Gastrocnemius medialis (tissue), 4 donors: ENCODE data around the gene DOCK10. TPM values are rescaled to one million over a fixed set of nuclear protein-coding genes. Genes with fewer than 3 reads are reported as not detected.

Source experiments
- ATAC-seq, 2 donors: fragments of 150-250 bp; one replicate each; pipeline ENCODE4 v1.9.1; 2016
- DNase-seq, 2 donors: peaks; one replicate each; pipeline ENCODE4 v3.0.0-alpha.2; 2019
- H3K27ac ChIP-seq, 4 donors: fragments of 200-600 bp; sonication (generic); 1 replicate in 1 of 4; 2 replicates in 3 of 4; pipeline ENCODE4 v1.5.1; 2016 to 2018; ENCODE audit warnings: mild to moderate bottlenecking in 2 of 4, moderate library complexity in 1 of 4
- H3K27me3 ChIP-seq, 3 donors: fragments of 200-600 bp; sonication (generic) in 2 of 3; 1 replicate in 1 of 3; 2 replicates in 2 of 3; pipeline versions ENCODE4 v1.5.1 to v1.6.0; 2016 to 2019; ENCODE audit warnings: mild to moderate bottlenecking in 1 of 3, moderate library complexity in 1 of 3
- H3K36me3 ChIP-seq, 2 donors: fragments of 200-600 bp; sonication (generic) in 1 of 2; one replicate each; pipeline ENCODE4 v1.5.1; 2017 to 2018
- H3K4me1 ChIP-seq, 2 donors: fragments of 200-600 bp; sonication (generic) in 1 of 2; one replicate each; pipeline ENCODE4 v1.5.1; 2016 to 2017; ENCODE audit warnings: mild to moderate bottlenecking in 2 of 2
- H3K4me3 ChIP-seq, 4 donors: fragments of 200-600 bp; sonication (generic) in 3 of 4; 1 replicate in 1 of 4; 2 replicates in 3 of 4; pipeline ENCODE4 v1.5.1; 2016 to 2019; ENCODE audit warnings: mild to moderate bottlenecking in 2 of 4
- H3K9me3 ChIP-seq, 3 donors: fragments of 200-600 bp; sonication (generic) in 2 of 3; 1 replicate in 1 of 3; 2 replicates in 2 of 3; pipeline ENCODE4 v1.5.1; 2016 to 2019
- CTCF ChIP-seq, 5 experiments: fragments of 450-650 bp in 3 of 5; fragments of 200-600 bp in 2 of 5; sonication (generic) in 2 of 5; IDR thresholded peaks in 4 of 5; conservative IDR thresholded peaks in 1 of 5; 1 replicate in 4 of 5; 2 replicates in 1 of 5; pipeline ENCODE4 v1.5.1; 2016 to 2019; ENCODE audit warnings: antibody characterized with exemption in 5 of 5, mild to moderate bottlenecking in 3 of 5, moderate library complexity in 3 of 5
- POLR2A ChIP-seq, 2 donors: fragments of 450-650 bp; IDR thresholded peaks; one replicate each; pipeline ENCODE4 v1.6.1; 2017; ENCODE audit warnings: antibody characterized with exemption in 2 of 2, mild to moderate bottlenecking in 2 of 2, moderate library complexity in 2 of 2
- in situ Hi-C, 4 donors: fragments of 200-750 bp; cut with MboI; loops; one replicate each; pipeline versions ENCODE4 v1.15.0 to v1.8.0; 2017; ENCODE audit warnings: low sequenced_read_pairs in 4 of 4
- intact Hi-C: fragments of 100-400 bp; cut with DNase I; formaldehyde crosslinking; loops from one replicate; pipeline ENCODE4 v1.15.1; 2023; ENCODE audit warnings: low total_unique reads
- total RNA-seq, 4 donors: library from RNA; depleted of rRNA; stranded (reverse); fragments of >200 nt; gene quantifications; one replicate each; pipeline versions ENCODE4 v1.1.0 to v1.2.3, GENCODE V29; 2016

The DOCK10 gene
- total RNA-seq, 4 donors from 2014 or later = 0.97 to 1.9 (median 1.4) TPM

GRCh38 chr2:224807153-224807964, 234.9 kb downstream of the DOCK10 start:
- intact Hi-C loops = no loop called here
- in situ Hi-C loops = no loop called here
- no peak for DNase-seq
- Histone ChIP-seq H3K9me3 (no peaks in the 10 kb centered on the region), H3K4me3 (no peak overlapping the region), H3K27me3 (no peaks in the 10 kb centered on the region), H3K27ac (no peak overlapping the region), H3K36me3 (no peaks in the 10 kb centered on the region), H3K4me1 (no peaks in the 10 kb centered on the region)
- TF ChIP-seq POLR2A (IDR thresholded peaks at IDR 0.05) (no peak), CTCF (IDR thresholded peaks at IDR 0.05 in 4 of 5, conservative IDR thresholded peaks at IDR 0.05 in 1 of 5) (no peak)
- no peak for ATAC-seq

DNA sequence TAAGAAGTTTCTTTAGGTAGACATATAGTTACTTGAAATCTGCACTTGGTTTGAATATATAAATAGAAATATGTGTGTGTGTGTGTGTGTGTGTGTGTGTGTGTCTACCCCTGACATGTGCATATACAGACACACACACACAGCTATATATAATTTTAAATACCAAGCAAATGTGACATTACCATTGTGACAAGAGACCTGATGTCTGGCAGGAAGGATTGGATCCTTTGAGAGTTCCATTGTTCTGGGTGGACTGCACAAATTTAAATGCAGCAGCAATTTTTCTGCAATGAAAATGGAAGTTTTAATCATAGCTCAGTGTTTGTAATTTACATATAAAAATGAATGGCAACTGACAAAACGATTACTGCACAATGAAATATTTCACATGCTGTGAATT, 238.3 kb downstream of the DOCK10 start:
- in situ Hi-C loops = no loop called here

DNA sequence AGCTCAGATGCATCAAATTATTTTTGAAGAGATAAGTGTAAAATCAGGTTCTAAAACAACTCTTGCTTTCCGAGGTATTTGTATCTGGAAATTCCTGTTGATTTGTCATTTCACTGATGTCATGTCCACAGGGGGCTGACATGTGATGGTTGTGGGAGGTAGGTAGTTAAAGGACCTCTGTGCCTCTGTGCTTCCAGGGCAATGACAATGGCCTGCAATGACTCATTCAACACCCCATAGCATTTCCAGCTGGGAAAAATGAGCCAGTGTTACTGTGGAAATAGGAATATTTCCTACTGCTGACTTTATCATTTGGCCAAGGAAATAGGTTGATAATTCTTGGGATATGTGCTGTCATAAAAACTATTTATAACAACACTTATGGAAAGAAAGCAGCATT, 239.9 kb downstream of the DOCK10 start:
- Histone ChIP-seq H3K27me3 (no peaks in the 10 kb centered on the region), H3K9me3 (no peaks in the 10 kb centered on the region), H3K4me1 (no peaks in the 10 kb centered on the region), H3K27ac (no peak overlapping the region), H3K4me3 (no peak overlapping the region), H3K36me3 (no peaks in the 10 kb centered on the region)
- in situ Hi-C loops = no loop called here
- ATAC-seq (no peak), DNase-seq (no peak)
- intact Hi-C loops = no loop called here
- no peak for TF ChIP-seq POLR2A (IDR thresholded peaks at IDR 0.05)
- TF ChIP-seq CTCF (IDR thresholded peaks at IDR 0.05 in 4 of 5, conservative IDR thresholded peaks at IDR 0.05 in 1 of 5) = no peak

More for the DNA sequence above, 238.3 kb downstream of the DOCK10 start:
- Histone ChIP-seq H3K4me1 (no peaks in the 10 kb centered on the region), H3K4me3 (no peak overlapping the region), H3K9me3 (no peaks in the 10 kb centered on the region), H3K27ac (no peak overlapping the region), H3K27me3 (no peaks in the 10 kb centered on the region), H3K36me3 (no peaks in the 10 kb centered on the region)
- intact Hi-C loops = no loop called here
- TF ChIP-seq POLR2A (IDR thresholded peaks at IDR 0.05) (no peak), CTCF (IDR thresholded peaks at IDR 0.05 in 4 of 5, conservative IDR thresholded peaks at IDR 0.05 in 1 of 5) (no peak)
- DNase-seq (no peak), ATAC-seq (no peak)

DNA sequence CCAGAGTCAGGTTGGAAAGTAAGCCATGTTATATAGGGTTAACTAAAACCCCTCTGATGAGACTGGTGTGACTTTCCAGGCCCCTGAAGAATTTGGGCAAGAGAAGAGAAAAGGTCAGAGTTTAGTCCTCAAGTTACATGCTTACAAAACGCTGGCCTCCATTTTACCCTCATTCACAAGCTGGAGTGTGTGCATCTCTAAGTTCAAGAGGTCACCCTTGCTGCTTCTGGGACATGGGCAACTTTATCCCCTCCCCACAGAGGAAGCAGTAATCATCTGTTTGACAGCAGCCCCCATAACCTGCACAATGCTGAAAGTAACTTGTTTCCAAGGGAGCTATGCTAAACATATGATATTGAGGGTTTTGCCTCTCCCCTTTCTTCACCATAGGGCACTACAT, 240.9 kb downstream of the DOCK10 start:
- Histone ChIP-seq H3K4me1 (no peaks in the 10 kb centered on the region), H3K4me3 (no peak overlapping the region), H3K27ac (no peak overlapping the region), H3K27me3 (no peaks in the 10 kb centered on the region), H3K9me3 (no peaks in the 10 kb centered on the region), H3K36me3 (no peaks in the 10 kb centered on the region)
- TF ChIP-seq CTCF (IDR thresholded peaks at IDR 0.05 in 4 of 5, conservative IDR thresholded peaks at IDR 0.05 in 1 of 5) (no peak), POLR2A (IDR thresholded peaks at IDR 0.05) (no peak)
- ATAC-seq = no peak
- intact Hi-C loops = no loop called here
- no peak for DNase-seq
- in situ Hi-C loops = no loop called here
